H1 (cell line): ENCODE measurements around the gene CIAO2A. TPM values are rescaled to one million over a fixed set of nuclear protein-coding genes. Genes with fewer than 3 reads are reported as not detected.

Source experiments
- CTCF ChIA-PET: fragments of 300-600 bp; sonication (Branson Sonifier 250); formaldehyde crosslinking; loops from one replicate; lab custom pipeline; 2021; ENCODE audit not compliant: partially characterized antibody; lab: Charles Lee
- POLR2A ChIA-PET: fragments of 300-600 bp; sonication (Branson Sonifier 250); formaldehyde crosslinking; loops from one replicate; lab custom pipeline; 2021; ENCODE audit warnings: inconsistent platforms; ENCODE audit not compliant: partially characterized antibody; lab: Charles Lee
- DNase-seq, 2 experiments: peaks; one replicate each; pipeline versions ENCODE4 v3.0.0 to v3.0.0-alpha.2; 2010 to 2022; ENCODE audit warnings: low spot score in 2 of 2, low read depth in 1 of 2, mixed read lengths in 1 of 2
- FAIRE-seq: peaks from 2 replicates; lab custom pipeline; 2011; peaks lifted over from hg19 to GRCh38; lab: Jason Lieb, UNC
- H2AFZ ChIP-seq: 2 replicates; pipeline ENCODE4 v1.8.1; 2012; ENCODE audit warnings: low read length, inconsistent platforms
- H2AK5ac ChIP-seq: 2 replicates; pipeline ENCODE4 v1.6.1; 2013; ENCODE audit warnings: low read depth, low read length
- H2BK120ac ChIP-seq: replicated peaks from 2 replicates; pipeline ENCODE3; 2013; ENCODE audit warnings: low read depth, low read length, inconsistent platforms
- H2BK12ac ChIP-seq: 2 replicates; pipeline ENCODE4 v1.6.1; 2013; ENCODE audit warnings: low read depth, low read length
- H2BK15ac ChIP-seq: 2 replicates; pipeline ENCODE4 v1.6.1; 2013; ENCODE audit warnings: low read length
- H2BK20ac ChIP-seq: 2 replicates; pipeline ENCODE4 v1.6.1; 2013; ENCODE audit warnings: low read length
- H2BK5ac ChIP-seq: 2 replicates; pipeline ENCODE4 v1.6.1; 2013; ENCODE audit warnings: low read depth, low read length
- H3K14ac ChIP-seq: 2 replicates; pipeline ENCODE4 v1.6.1; 2013; ENCODE audit warnings: inconsistent platforms; ENCODE audit not compliant: insufficient read length
- H3K18ac ChIP-seq: 2 replicates; pipeline ENCODE4 v1.6.1; 2013; ENCODE audit warnings: low read length; ENCODE audit errors: extremely low read depth
- H3K23ac ChIP-seq: 2 replicates; pipeline ENCODE4 v1.6.1; 2013; ENCODE audit warnings: inconsistent platforms; ENCODE audit not compliant: insufficient read length
- H3K23me2 ChIP-seq: 2 replicates; pipeline ENCODE4 v1.6.1; 2013; ENCODE audit warnings: low read depth, low read length
- H3K27ac ChIP-seq: 2 replicates; pipeline ENCODE4 v1.6.1; 2011; ENCODE audit warnings: low read depth, low read length, inconsistent platforms
- H3K27me3 ChIP-seq, 4 experiments: replicated peaks in 1 of 4; 1 replicate in 1 of 4; 2 replicates in 3 of 4; pipeline versions ENCODE4 v1.6.1 to v1.8.1; 2011 to 2013; ENCODE audit warnings: low read length in 3 of 4, mild to moderate bottlenecking in 3 of 4, inconsistent platforms in 2 of 4, mixed read lengths in 2 of 4, moderate library complexity in 1 of 4; ENCODE audit not compliant: control insufficient read depth in 3 of 4, insufficient read depth in 3 of 4; ENCODE audit errors: extremely low read depth in 1 of 4
- H3K36me3 ChIP-seq, 4 experiments: 2 replicates each; pipeline versions ENCODE4 v1.6.1 to v1.8.1; 2011 to 2013; ENCODE audit warnings: mild to moderate bottlenecking in 4 of 4, low read length in 3 of 4, moderate library complexity in 2 of 4, control low read depth in 1 of 4, inconsistent platforms in 1 of 4; ENCODE audit not compliant: insufficient read depth in 4 of 4, control insufficient read depth in 2 of 4
- H3K4ac ChIP-seq: replicated peaks from 2 replicates; pipeline ENCODE3; 2013; ENCODE audit warnings: low read length, low read depth, mixed read lengths, inconsistent platforms; ENCODE audit not compliant: insufficient read length
- H3K4me1 ChIP-seq, 4 experiments: replicated peaks in 1 of 4; 1 replicate in 1 of 4; 2 replicates in 3 of 4; pipeline versions ENCODE4 v1.6.1 to v1.8.1; 2011 to 2013; ENCODE audit warnings: low read length in 3 of 4, inconsistent platforms in 2 of 4, mixed read lengths in 1 of 4; ENCODE audit not compliant: insufficient read depth in 4 of 4, control insufficient read depth in 3 of 4
- H3K4me2 ChIP-seq, 2 experiments: 2 replicates each; pipeline versions ENCODE4 v1.6.1 to v1.8.1; 2011 to 2013; ENCODE audit warnings: low read depth in 2 of 2, low read length in 2 of 2, control low read depth in 1 of 2, inconsistent platforms in 1 of 2, mild to moderate bottlenecking in 1 of 2; ENCODE audit not compliant: insufficient read depth in 1 of 2
- H3K4me3 ChIP-seq, 4 experiments: fragments of 200-600, 300-600 bp in 1 of 4; sonication (generic), shearing (Covaris generic), sonication (Bioruptor Twin) in 1 of 4; 2 replicates each; pipeline versions ENCODE4 v1.5.1 to v1.8.1; 2011 to 2016; ENCODE audit warnings: low read length in 4 of 4, low read depth in 3 of 4, control low read depth in 2 of 4, inconsistent platforms in 2 of 4, mild to moderate bottlenecking in 2 of 4, mixed read lengths in 1 of 4, moderate library complexity in 1 of 4; ENCODE audit not compliant: insufficient read depth in 2 of 4; ENCODE audit errors: extremely low read depth in 1 of 4
- H3K56ac ChIP-seq: replicated peaks from 2 replicates; pipeline ENCODE3; 2013; ENCODE audit warnings: low read depth, mild to moderate bottlenecking, mixed read lengths, low read length, inconsistent platforms; ENCODE audit not compliant: insufficient read length
- H3K79me1 ChIP-seq: 2 replicates; pipeline ENCODE4 v1.6.1; 2013; ENCODE audit warnings: low read depth, low read length, control low read depth
- H3K79me2 ChIP-seq, 2 experiments: 2 replicates each; pipeline versions ENCODE4 v1.6.1 to v1.8.1; 2012 to 2013; ENCODE audit warnings: low read length in 2 of 2, mild to moderate bottlenecking in 2 of 2, inconsistent platforms in 1 of 2; ENCODE audit not compliant: insufficient read depth in 2 of 2, control insufficient read depth in 1 of 2
- H3K9ac ChIP-seq, 4 experiments: replicated peaks in 1 of 4; 1 replicate in 1 of 4; 2 replicates in 3 of 4; pipeline versions ENCODE4 v1.6.1 to v1.8.1; 2011 to 2013; ENCODE audit warnings: low read depth in 3 of 4, low read length in 3 of 4, control low read depth in 2 of 4, mild to moderate bottlenecking in 2 of 4, moderate library complexity in 2 of 4, inconsistent platforms in 1 of 4; ENCODE audit errors: extremely low read depth in 1 of 4
- H3K9me3 ChIP-seq, 2 experiments: 2 replicates each; pipeline versions ENCODE4 v1.6.1 to v1.8.1; 2012 to 2013; ENCODE audit warnings: mild to moderate bottlenecking in 2 of 2, moderate library complexity in 2 of 2, control low read depth in 1 of 2, inconsistent platforms in 1 of 2, low read depth in 1 of 2, low read length in 1 of 2, mixed read lengths in 1 of 2; ENCODE audit not compliant: insufficient read depth in 2 of 2
- H4K20me1 ChIP-seq, 2 experiments: replicated peaks in 1 of 2; 2 replicates each; pipeline versions ENCODE3 to v1.8.1; 2011 to 2013; ENCODE audit warnings: inconsistent platforms in 2 of 2, low read length in 2 of 2, mild to moderate bottlenecking in 1 of 2; ENCODE audit not compliant: insufficient read depth in 2 of 2, control insufficient read depth in 1 of 2
- H4K5ac ChIP-seq: 2 replicates; pipeline ENCODE4 v1.6.1; 2013; ENCODE audit warnings: low read length, low read depth, mixed read lengths, inconsistent platforms; ENCODE audit not compliant: insufficient read length
- H4K8ac ChIP-seq: 2 replicates; pipeline ENCODE4 v1.8.0; 2013; ENCODE audit warnings: mild to moderate bottlenecking, moderate library complexity, low read length, inconsistent platforms; ENCODE audit not compliant: insufficient read depth; ENCODE audit errors: extremely low read depth
- H4K91ac ChIP-seq: replicated peaks from 2 replicates; pipeline ENCODE3; 2013; ENCODE audit warnings: low read length, mixed read lengths, inconsistent platforms; ENCODE audit not compliant: insufficient read length
- CHD1 ChIP-seq: IDR thresholded peaks from 2 replicates; pipeline ENCODE4 v1.6.1; 2012; ENCODE audit warnings: low read depth, low read length, improper control_type of control experiment
- EZH2 ChIP-seq: fragments of 200-600 bp; sonication (generic); IDR thresholded peaks from 2 replicates; pipeline ENCODE4 v1.7.1; 2012; ENCODE audit warnings: low read depth, mild to moderate bottlenecking, moderate library complexity, low read length, inconsistent platforms; ENCODE audit not compliant: severe bottlenecking
- JUND ChIP-seq: IDR thresholded peaks from 2 replicates; pipeline ENCODE4 v1.6.1; 2011; ENCODE audit warnings: mild to moderate bottlenecking, improper control_type of control experiment, low read length
- MAFK ChIP-seq: IDR thresholded peaks from 2 replicates; pipeline ENCODE4 v1.6.1; 2012; ENCODE audit warnings: low read depth, mild to moderate bottlenecking, improper control_type of control experiment, low read length
- POLR2A ChIP-seq, 2 experiments: IDR thresholded peaks; 1 replicate in 1 of 2; 2 replicates in 1 of 2; pipeline ENCODE4 v1.6.1; 2011; ENCODE audit warnings: low read depth in 2 of 2, low read length in 2 of 2, mild to moderate bottlenecking in 2 of 2; ENCODE audit errors: control extremely low read depth in 1 of 2
- RAD21 ChIP-seq, 2 experiments: IDR thresholded peaks in 1 of 2; conservative IDR thresholded peaks in 1 of 2; 2 replicates each; pipeline ENCODE4 v1.6.1; 2011; ENCODE audit warnings: low read depth in 2 of 2, low read length in 2 of 2, improper control_type of control experiment in 1 of 2, inconsistent platforms in 1 of 2, mild to moderate bottlenecking in 1 of 2, moderate library complexity in 1 of 2
- RFX5 ChIP-seq: IDR thresholded peaks from 2 replicates; pipeline ENCODE4 v1.6.1; 2011; ENCODE audit warnings: low read depth, low read length, improper control_type of control experiment, borderline replicate concordance
- SAP30 ChIP-seq: fragments of 300-600 bp; sonication (generic); IDR thresholded peaks from 2 replicates; pipeline ENCODE4 v1.7.1; 2012; ENCODE audit warnings: low read length, moderate library complexity, mild to moderate bottlenecking, inconsistent platforms; ENCODE audit not compliant: insufficient read depth, insufficient replicate concordance
- SIN3A ChIP-seq, 2 experiments: IDR thresholded peaks in 1 of 2; conservative IDR thresholded peaks in 1 of 2; 2 replicates each; pipeline ENCODE4 v1.6.1; 2011 to 2012; ENCODE audit warnings: low read length in 2 of 2, improper control_type of control experiment in 1 of 2, low read depth in 1 of 2, mild to moderate bottlenecking in 1 of 2
- SIRT6 ChIP-seq: IDR thresholded peaks from one replicate; pipeline ENCODE4 v1.7.1; 2012; ENCODE audit warnings: low read length, inconsistent platforms
- SUZ12 ChIP-seq: fragments of 200-600 bp; sonication (generic); IDR thresholded peaks from 2 replicates; pipeline ENCODE4 v1.6.1; 2012; ENCODE audit warnings: mild to moderate bottlenecking, inconsistent platforms, low read length, moderate library complexity, mixed read lengths
- YY1 ChIP-seq: IDR thresholded peaks from 2 replicates; pipeline ENCODE4 v1.6.1; 2011; ENCODE audit warnings: low read depth, mild to moderate bottlenecking, low read length
- WGBS, 2 experiments: shearing (Covaris generic) in 1 of 2; methylation state at CpG; one replicate each; pipeline versions ENCODE4 v1.1.6 to v1.1.7; 2013 to 2015; ENCODE audit warnings: low lambda C conversion rate in 2 of 2, mixed read lengths in 2 of 2, inconsistent platforms in 1 of 2, low coverage in 1 of 2, missing lambda C conversion rate in 1 of 2; ENCODE audit not compliant: insufficient replicate concordance in 2 of 2, insufficient coverage in 1 of 2, insufficient read length in 1 of 2; ENCODE audit errors: extremely low coverage in 1 of 2, missing lambda C conversion rate in 1 of 2; 5-methylcytosine and 5-hydroxymethylcytosine counted together
- polyA plus RNA-seq, 7 experiments: library from polyadenylated mRNA; depleted of rRNA in 3 of 7; stranded (reverse) in 5 of 7; unstranded in 2 of 7; fragments of >200 nt in 5 of 7; fragments of 200-250 nt in 2 of 7; gene quantifications; 1 replicate in 5 of 7; 2 replicates in 1 of 7; 4 replicates in 1 of 7; pipeline versions ENCODE4 v1.2.1 to v1.2.3, GENCODE V29; 2011 to 2013; ENCODE audit warnings: missing spikeins in 2 of 7, mixed read lengths in 2 of 7
- total RNA-seq: library from RNA; stranded (reverse); fragmentation: NEBNext Ultra II Directional; extraction: Animal tissue kit (Norgen Biotek cat#: 25700); gene quantifications from 2 replicates; pipeline ENCODE4 v1.2.1, GENCODE V29; 2021

Gene CIAO2A
- total and polyA plus RNA-seq, 2 of the 8 experiments (the other 6 are each of a cell fraction or from before 2014, with no cell fraction given), result 76.4 to 86.5 TPM

DNA sequence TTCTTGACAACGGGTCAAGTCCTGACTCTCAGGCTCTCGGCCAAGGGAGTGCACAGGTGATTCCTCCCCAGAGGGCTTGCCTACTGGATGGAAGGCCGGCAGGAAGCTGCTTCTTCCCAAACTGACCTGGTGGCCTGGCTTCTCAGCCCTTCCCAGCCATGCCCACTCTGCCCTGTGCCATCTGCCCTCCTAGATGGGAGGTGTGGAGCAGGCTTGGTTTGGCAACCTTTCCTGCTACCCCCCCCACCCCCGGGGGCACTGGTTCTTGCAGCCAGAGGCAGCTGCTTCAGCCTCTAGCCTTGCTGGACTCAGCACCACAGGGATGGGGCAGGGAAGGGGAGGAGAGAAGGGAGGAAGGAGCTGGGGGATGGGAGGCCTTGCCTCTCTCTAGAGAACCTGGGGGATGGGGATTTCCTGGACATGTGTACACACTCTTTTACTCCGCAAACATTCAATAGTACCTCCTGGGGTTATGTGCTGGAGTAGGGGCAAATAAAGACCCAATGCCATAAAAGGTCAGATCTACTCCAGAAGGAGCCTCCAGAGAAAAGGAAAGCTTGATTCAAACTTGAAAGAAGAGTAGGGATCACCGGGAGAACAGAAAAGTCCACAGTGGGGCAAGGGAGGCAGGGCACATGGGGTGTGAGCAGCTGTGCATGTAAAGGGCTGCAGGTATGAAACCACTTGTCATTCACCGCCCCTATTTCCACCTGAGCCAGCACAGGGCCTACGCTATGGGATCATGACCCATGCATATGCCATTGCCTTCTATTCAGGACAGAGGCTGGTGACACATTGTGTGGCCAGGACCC lies 43.2 kb downstream of the CIAO2A start:
- H3K23ac ChIP-seq, result no peak overlapping the region
- no peak overlapping the region for H3K18ac ChIP-seq
- no peak overlapping the region for H3K27ac ChIP-seq
- H3K79me1 ChIP-seq, result no peaks in the 10 kb centered on the region
- no peak overlapping the region for H2BK15ac ChIP-seq
- no peak overlapping the region for H2BK5ac ChIP-seq
- H3K56ac ChIP-seq, result no peak overlapping the region
- H2BK120ac ChIP-seq, result no peak overlapping the region
- no peaks in the 10 kb centered on the region for H3K9me3 ChIP-seq
- no peak overlapping the region for H3K4me2 ChIP-seq
- H2AK5ac ChIP-seq, result no peak overlapping the region
- no peak overlapping the region for H2BK20ac ChIP-seq
- no peak overlapping the region for H3K9ac ChIP-seq
- H3K27me3 ChIP-seq, result peaks cover 0 to 20% (median 10%) of the 10 kb centered on the region in 4 experiments; a peak in 5 of 7 replicates
- H2BK12ac ChIP-seq, result no peak overlapping the region
- H3K4me3 ChIP-seq, result no peak overlapping the region
- no peak overlapping the region for H4K8ac ChIP-seq
- no peaks in the 10 kb centered on the region for H3K79me2 ChIP-seq
- 80% methylated on average over 7 of the region's 8 CpGs; no CpG with 5 or more reads in 1 of the 2 experiments for WGBS, 2 experiments
- H3K23me2 ChIP-seq, result peaks cover 7% of the 10 kb centered on the region; the same call in 1 of the 2 replicates
- no peak overlapping the region for H4K91ac ChIP-seq
- H3K4me1 ChIP-seq, result peaks cover 0 to 15% (median 5%) of the 10 kb centered on the region in 4 experiments; a peak in 4 of 7 replicates
- no peak overlapping the region for H2AFZ ChIP-seq
- no peaks in the 10 kb centered on the region for H3K36me3 ChIP-seq
- FAIRE-seq, result no peak
- CTCF ChIA-PET, result interaction anchor here (0.6 to 7.7 kb wide), 7 partner anchors 17 to 298 kb away, joined by 3 to 62 read pairs (median 4); no protein-coding TSS in a partner anchor
- no peak overlapping the region for H3K14ac ChIP-seq
- H4K5ac ChIP-seq, result no peak overlapping the region
- no peak for DNase-seq
- H3K4ac ChIP-seq, result no peak overlapping the region
- H4K20me1 ChIP-seq, result no peaks in the 10 kb centered on the region
- POLR2A ChIA-PET, result interaction anchor here (1.0 to 1.1 kb wide), 3 partner anchors 26 to 130 kb away, joined by 3 to 4 read pairs (median 3); partner anchors contain the start of gene CIAO2A
- TF ChIP-seq POLR2A (IDR thresholded peaks at IDR 0.05; ENCODE audit: control extremely low read depth in 1 of 2, low read depth in 2 of 2, low read length in 2 of 2) (no peak), MAFK (no peak), RAD21 (IDR thresholded peaks at IDR 0.05 in 1 of 2, conservative IDR thresholded peaks at IDR 0.05 in 1 of 2; ENCODE audit: low read depth in 2 of 2, low read length in 2 of 2) (no peak), CHD1 (no peak), JUND (no peak), RFX5 (no peak), EZH2 (no peak), YY1 (no peak), SIN3A (conservative IDR thresholded peaks at IDR 0.05 in 1 of 2, IDR thresholded peaks at IDR 0.05 in 1 of 2; ENCODE audit: low read depth in 1 of 2, low read length in 2 of 2) (no peak), SAP30 (no peak), SIRT6 (no peak), SUZ12 (no peak)
